Stimulated activated CD4-positive, alpha-beta T cell treated with anti-CD3 and anti-CD28 coated beads, TNF-alpha, amount 100 ng/mL, for 24 hours (primary cell): Measurements from ENCODE around the gene MICU1.
A peak's percentile ranks its signal among the peaks of the same experiment; 100 is the strongest.
"Not testable (repeated sequence)": the region's sequence is repeated elsewhere in the genome, so short reads cannot be mapped to it uniquely, and the experiment has no call there.

Experiments used
- DNase-seq, 3 experiments: peaks; one replicate each; pipeline ENCODE4 v3.0.0-alpha.2; 2020; ENCODE audit warnings: low read depth in 3 of 3

The MICU1 gene

DNA sequence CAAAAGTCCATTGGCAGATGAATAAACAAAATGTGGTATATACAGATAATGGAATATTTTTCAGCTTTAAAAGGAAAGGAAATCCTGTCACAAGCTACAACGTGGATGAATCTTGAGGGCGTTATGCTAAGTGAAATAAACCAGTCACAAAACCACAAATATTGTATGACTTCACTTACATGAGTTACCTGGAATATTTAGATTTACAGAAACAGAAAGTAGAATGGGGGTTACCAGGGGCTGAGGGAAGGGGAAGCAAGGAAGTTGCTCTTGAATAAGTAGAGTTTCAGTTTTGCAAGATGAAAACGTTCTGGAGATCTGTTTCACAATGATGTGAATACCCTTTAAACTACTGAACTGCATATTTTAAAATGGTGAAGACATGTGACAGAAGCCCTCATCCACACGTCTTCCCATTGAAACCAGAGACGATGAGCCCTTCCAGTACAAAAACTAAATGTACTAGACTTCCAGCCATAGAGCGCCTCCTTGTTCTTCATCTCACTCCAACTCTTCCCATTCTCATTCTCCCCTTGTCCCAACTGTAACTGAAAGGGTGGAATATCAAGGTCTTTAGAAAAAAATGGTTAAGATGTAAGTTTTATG, 62.4 kb downstream of the MICU1 start:
- DNase-seq = peak in 2 of 3 experiments; percentile 8 to 10

- DNase-seq = no peak
These were observed 64.1 kb downstream of the MICU1 start for GRCh38 chr10:72561745-72562166.

GRCh38 chr10:72557362-72557761, 68.5 kb downstream of the MICU1 start:
- DNase-seq = no peak

DNA sequence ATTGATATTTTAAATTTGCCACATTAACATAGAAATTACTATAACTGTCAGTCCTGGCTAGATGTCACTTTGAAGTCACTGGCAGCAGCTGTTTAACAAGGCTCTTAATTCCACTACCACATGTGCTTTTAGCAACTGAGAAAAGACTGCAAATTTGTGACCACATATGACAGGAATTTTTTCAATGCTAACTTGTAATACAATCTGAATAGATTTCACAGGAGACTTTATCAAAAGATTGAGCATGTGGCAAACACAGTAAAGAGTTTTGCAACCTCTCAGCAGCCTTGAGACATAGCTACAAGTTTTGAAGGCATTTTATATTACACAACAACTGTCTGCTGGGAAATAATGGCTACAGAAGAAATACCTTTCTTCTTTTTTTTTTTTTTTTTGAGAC, 73.0 kb downstream of the MICU1 start:
- DNase-seq = no peak

GRCh38 chr10:72550239-72550638, 75.6 kb downstream of the MICU1 start:
- no peak for DNase-seq

DNA sequence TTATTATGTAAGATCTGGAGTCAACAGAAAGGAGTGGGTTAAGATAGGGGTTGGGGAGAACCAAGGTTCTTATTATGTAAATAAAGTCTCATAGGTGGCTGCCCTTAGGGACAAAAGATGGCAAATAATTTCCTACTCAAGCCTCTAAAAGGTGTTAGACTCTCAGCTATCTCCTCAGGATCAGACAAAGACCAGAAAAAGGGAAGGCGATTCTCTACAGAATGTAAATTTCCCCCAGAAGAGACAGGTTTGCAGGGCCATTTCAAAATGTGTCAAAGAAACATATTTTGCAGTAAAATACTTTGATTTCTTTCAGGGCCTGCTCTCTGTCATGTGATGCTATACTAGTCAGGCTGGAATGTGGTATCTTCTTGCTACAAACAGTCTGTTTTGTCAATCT, 80.3 kb downstream of the MICU1 start:
- DNase-seq = no peak

GRCh38 chr10:72543855-72544254, 82.0 kb downstream of the MICU1 start:
- DNase-seq = not testable (repeated sequence)

DNA sequence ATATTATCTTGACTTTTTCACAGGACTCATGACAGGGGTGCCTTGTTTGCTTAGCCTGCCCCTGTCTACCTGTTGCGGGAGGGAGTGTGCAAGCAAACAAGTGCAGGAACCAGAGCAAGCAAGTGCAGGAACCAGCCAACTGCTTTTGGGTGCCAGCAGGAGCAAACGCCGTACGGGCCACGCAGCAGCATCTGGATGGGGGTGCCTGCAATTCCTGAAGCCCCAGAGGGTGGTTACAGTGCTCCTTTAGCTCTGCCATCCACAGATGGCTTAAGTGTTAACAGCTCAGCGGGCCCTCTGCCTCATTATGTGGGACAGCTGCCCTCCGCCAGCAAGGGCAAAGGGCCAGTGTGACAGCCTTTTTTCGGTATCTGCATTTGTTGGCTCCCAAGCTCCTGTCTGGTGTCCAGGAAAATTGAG, 83.5 kb downstream of the MICU1 start:
- DNase-seq = no peak

DNA sequence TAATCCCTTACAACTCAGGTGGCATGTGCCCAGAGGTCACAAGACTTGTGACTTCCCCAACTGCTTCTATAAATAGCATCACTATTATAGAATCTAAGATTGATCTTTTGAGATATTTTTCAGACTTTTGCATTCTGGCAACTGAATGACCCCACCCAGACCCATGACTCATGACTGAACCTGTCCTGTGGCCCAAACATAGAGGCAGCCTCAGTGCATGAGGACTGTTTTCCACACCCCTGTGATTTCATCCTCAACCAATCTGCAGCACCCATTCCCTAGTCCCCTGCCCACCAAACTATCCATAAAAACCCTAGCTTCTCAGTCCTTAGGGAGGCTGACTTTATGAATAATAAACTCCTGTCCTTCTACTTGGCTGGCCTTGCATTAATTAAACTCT, 84.5 kb downstream of the MICU1 start:
- no peak for DNase-seq

DNA sequence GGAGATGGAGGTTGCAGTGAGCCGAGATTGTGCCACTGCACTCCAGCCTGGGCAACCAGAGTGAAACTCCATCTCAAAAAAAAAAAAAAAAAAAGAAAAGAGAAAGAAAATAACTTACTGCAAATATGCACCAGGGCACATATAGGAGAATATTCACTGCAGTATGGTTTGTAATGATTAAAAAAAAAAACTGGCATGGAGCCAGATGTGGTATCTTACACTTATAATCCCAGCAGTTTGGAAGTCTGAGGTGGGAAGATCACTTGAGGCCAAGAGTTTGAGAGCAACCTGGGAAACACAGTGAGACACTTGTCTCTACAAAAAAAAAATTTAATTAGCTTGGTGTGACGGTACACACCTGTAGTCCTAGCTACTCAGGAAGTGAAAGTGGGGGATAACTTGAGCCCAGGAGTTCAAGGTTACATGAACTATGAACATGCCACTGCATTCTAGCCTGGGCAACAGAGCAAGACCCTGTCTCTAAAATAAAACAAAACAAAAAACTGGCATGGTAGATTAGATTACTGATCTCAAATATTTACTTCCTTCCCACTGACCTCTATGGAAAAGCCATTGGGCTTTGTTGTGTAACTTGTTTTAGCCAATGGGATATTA, 85.6 kb downstream of the MICU1 start:
- DNase-seq = no peak

GRCh38 chr10:72539137-72539536, 86.7 kb downstream of the MICU1 start:
- no peak for DNase-seq

DNA sequence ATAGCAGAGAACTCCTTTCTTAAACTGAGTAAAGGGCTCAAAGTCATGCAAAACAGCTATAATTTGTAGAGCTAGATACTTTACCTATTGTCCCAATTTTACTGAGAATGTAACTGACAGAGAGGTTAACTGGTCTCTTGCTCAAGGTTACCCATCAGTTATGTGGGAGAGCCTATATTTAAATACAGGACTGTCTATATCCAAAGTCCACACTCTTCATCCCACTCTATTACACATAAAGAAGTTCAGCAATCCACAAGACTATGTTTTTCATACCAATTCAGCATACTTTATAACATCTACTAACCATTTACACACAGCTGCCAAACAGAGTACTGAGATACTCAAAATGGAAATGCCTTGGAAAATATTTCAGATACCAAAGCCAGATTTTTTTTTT, 100.2 kb downstream of the MICU1 start:
- no peak for DNase-seq

- DNase-seq = no peak
These were observed 100.6 kb downstream of the MICU1 start for GRCh38 chr10:72525277-72525676.

DNA sequence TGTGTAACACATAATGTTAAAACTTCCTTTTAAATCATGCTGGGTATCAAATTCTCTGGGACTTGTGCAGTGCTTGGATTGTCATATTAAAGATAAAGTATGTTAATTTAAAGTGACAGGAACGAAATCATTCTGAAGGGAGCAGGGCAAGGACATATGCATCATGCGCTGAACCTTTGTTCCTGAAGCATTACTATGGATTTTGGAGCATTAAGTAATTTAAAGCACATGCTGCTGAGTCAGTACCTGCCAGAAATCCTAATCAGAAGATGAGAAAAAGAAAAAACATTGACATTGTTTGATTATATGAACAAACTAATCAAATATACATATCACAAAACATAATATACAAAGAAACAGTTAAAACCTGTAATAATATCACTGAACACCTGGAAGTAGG, 101.4 kb downstream of the MICU1 start:
- DNase-seq = no peak

DNA sequence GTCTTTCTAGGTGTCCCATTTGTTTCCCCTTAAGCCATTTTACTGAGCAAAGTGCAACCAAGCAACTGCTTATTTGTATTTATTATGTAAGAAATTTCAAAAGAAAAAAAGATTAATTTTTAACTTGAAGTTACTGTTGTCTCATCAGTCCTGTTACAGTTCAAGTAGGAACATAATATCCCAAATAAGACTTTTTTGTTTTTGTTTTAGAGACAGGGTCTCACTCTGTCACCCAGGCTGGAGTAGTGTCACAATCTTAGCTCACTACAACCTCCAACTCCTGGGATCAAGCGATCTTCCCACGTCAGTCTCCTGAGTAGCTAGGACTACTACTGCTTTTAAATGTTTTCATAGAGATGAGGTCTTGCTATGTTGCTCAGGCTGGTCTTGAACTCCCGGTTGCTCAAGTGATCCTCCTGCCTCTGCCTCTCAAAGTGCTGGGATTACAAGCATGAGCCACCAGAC, 101.9 kb downstream of the MICU1 start:
- DNase-seq = no peak

GRCh38 chr10:72523062-72523461, 102.8 kb downstream of the MICU1 start:
- no peak for DNase-seq

DNA sequence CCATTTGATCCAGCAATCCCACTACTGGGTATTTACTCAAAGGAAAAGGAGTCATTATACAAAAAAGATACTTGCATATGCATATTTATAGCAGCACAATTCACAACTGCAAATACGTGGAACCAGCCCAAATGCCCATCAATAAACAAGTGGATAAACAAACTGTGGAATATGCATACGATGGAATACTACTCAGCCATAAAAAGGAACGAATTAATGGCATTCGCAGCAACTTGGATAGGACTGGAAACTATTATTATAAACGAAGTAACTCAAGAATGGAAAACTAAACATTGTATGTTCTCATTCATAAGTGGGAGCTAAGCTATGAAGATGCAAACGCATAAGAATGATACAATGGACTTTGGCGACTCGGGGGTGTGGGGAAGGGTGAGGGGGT, 108.6 kb downstream of the MICU1 start:
- no peak for DNase-seq

DNA sequence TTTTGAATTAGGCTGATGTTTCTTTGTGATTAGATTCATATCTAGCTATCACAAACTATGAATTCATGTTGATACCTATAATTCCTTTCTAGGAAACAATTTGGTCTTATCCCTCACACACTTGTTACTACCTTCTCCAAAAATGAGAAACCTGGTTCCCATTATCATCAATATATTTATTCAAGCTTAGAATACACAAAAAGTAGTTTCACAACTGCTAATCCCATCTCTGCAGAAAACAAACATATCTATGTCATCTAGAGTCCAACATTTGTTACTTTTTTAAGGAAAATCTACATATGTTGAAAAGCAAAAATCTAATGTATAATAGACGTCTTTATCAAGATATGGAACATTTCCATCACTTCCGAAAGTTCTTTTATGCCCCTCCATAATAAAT, 110.4 kb downstream of the MICU1 start:
- no peak for DNase-seq

DNA sequence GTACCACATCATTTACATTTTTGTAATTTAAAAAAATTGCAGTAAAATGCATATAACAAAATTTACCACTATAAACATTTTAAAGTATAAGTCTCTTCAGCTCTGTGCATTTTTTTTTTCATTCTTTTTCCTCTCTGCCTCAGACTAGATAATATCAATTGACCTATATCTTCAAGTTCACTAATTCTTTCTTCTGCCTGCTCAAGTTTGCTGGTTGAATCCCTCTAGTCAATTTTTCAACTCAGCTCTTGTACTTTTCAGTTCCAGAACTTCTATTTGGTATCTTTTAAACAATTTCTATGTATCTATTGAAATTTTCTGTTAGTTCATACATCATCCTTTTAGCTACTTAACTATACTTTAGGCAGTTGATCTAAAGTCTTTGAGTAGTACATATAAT, 112.0 kb downstream of the MICU1 start:
- no peak for DNase-seq

GRCh38 chr10:72511459-72511858, 114.4 kb downstream of the MICU1 start:
- DNase-seq = no peak

DNA sequence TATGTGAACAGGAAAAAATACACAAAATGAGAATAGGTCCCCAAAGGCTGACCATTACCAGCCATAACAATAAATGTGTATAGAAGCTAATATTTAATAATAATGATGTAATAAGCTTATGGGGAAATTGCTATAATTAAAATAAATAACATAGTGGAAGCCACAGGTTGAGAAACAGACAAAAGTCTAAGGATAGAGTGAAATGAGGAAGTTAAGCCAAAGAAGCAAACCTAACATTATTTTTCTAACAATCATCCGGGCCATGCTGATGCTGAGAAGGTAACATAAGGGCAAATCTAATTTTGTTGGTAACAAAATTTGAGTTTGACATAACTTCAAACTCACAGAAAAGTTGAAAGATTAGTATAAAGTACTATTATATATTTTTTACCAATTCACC, 115.9 kb downstream of the MICU1 start:
- DNase-seq = no peak

GRCh38 chr10:72509206-72509799, 116.6 kb downstream of the MICU1 start:
- DNase-seq = no peak

GRCh38 chr10:72508033-72508432, 117.8 kb downstream of the MICU1 start:
- no peak for DNase-seq
